ENCODE measurements around the gene MTERF4.

MTERF4 gene

GRCh38 chr2:241133436-241133820 is 31.3 kb upstream of the MTERF4 start:
- no peak for DNase-seq (ENCODE audit: low read depth)

- DNase-seq (ENCODE audit: low read depth): no peak
Measured at GRCh38 chr2:241132538-241133435, 30.7 kb upstream of the MTERF4 start.

GRCh38 chr2:241131531-241131930 is 29.4 kb upstream of the MTERF4 start:
- DNase-seq (ENCODE audit: low read depth): no peak

DNA sequence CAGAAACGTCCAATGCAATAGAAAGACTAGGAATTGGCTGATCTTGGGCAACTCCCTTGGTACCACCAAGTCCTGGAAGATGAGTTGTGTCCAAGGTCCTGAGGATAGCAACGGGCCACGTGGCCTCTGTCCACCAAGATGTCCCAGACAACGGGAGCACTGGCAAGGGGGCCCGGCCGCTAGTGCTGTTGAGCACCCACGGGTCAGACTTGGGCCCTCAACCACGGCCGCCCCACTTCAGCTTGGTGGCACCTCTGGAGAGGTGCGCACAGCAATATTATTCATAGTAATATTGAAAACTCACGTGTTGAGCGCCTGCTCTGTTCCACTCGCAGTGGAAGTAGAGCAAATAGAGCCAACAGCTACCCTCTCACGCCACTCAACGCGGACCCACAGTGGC is 28.2 kb upstream of the MTERF4 start:
- DNase-seq (ENCODE audit: low read depth): no peak

- no peak for DNase-seq (ENCODE audit: low read depth)
Measured at GRCh38 chr2:241129086-241129871, 27.2 kb upstream of the MTERF4 start.

GRCh38 chr2:241128266-241128665 is 26.2 kb upstream of the MTERF4 start:
- no peak for DNase-seq (ENCODE audit: low read depth)

DNA sequence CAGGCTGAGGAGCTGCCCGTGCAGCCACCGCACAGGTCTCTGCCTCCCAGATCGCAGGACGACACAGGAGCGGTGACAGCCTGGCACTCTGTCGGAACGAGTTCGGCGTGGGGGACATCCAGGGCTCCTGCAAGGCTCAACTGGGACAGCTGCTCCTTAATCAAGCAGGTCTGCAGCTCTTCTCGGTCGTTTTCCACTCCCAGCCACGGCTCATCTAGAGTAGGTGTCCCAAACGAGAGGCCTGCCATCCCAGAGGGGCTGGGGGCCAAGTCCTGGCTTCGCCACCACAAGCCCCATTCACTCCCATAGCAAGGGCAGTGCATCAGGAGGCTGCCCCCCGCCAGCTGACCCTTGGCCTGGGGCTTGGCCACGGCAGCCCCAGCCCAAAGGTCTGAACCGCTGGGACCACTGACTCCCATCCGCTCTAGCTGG is 24.7 kb upstream of the MTERF4 start:
- DNase-seq (ENCODE audit: low read depth): no peak

GRCh38 chr2:241126201-241126611 is 24.1 kb upstream of the MTERF4 start:
- no peak for DNase-seq (ENCODE audit: low read depth)

DNA sequence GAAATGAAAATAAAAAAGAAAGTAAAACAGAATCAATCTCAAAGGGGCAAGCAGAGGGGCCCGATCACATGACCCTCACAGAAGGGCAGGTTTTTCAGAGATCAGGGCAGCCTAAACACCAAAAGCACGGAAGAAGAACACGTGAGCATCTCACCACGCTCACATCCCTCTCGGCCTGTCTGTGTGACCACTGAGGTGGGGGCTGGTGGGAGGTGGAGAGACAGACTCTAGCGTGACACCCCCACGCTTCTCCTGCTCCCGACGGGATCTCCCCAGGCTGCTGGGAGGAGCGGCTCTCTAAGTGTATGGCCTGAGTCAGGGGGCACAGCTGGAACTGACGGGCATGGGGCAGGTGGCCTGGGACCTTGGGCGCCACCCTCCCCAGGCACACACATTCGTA is 23.5 kb upstream of the MTERF4 start:
- DNase-seq (ENCODE audit: low read depth): no peak

DNA sequence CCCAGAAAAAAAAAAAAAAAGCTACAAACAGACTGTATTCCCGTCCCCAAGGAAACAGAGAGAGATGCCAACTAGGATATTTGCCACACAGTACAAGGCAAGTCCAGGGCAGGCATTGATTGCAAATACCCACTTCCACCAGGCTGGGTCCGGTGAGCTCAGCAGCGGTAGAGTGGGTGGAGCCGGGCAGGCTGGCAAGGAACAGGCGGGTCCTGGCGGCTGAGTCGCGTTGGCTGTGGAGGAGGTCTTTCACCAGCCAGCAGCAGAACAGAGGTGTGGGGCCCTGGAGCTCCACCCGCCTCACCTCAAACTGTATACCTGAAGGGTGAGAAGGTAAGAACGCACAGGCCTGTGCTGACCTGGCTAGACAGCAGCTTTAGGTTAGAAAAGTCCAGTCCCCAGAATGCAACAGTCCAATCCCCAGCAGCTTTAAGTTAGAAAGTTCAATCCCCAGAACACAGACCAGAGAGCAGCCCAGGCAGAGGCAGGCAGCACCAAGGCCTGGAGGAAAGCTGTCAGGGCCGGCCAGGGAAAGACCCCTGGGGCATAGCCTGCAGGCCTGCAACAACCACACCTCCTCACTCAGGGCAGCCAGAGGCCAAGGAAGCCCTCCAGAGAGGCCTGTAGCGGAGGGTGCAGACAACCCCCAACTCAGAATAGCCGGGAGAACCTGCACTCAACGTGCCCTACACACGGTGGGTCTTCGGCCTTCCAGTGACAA is 21.9 kb upstream of the MTERF4 start:
- no peak for DNase-seq (ENCODE audit: low read depth)

DNA sequence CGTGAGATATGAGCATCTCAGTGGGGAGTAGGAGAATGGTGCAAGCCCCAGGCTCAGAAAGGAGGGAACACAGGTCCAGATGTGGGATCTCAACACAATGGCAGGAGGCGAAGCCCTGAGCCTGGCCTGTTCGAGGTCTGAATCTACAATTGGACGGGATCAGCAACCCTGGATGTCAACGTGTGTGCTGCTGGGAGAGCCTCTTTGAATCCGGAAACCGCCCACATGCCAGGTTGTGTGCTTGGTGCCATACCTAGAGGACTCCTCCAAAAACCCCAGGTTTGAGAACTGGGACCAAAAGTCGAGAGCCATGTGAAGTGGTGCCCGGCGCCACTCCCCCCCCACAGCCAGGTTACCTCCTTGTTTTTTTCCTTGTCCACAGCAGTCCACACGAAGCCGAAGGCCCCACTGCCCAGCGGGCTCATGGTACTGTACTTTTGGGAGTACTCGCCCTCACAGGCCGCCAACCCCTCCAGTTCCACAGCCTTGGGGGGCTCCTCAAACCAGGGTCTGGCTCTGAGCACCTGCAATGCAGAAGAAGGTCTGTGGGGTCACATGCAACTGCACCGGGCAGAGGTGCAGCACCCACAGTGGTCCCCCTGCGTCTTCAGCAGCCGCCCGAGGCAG is 20.4 kb upstream of the MTERF4 start:
- DNase-seq (ENCODE audit: low read depth): no peak

GRCh38 chr2:241121008-241121407 is 18.9 kb upstream of the MTERF4 start:
- no peak for DNase-seq (ENCODE audit: low read depth)

GRCh38 chr2:241120440-241120839 is 18.4 kb upstream of the MTERF4 start:
- DNase-seq (ENCODE audit: low read depth): no peak

GRCh38 chr2:241118737-241119505 is 16.8 kb upstream of the MTERF4 start:
- no peak for DNase-seq (ENCODE audit: low read depth)

DNA sequence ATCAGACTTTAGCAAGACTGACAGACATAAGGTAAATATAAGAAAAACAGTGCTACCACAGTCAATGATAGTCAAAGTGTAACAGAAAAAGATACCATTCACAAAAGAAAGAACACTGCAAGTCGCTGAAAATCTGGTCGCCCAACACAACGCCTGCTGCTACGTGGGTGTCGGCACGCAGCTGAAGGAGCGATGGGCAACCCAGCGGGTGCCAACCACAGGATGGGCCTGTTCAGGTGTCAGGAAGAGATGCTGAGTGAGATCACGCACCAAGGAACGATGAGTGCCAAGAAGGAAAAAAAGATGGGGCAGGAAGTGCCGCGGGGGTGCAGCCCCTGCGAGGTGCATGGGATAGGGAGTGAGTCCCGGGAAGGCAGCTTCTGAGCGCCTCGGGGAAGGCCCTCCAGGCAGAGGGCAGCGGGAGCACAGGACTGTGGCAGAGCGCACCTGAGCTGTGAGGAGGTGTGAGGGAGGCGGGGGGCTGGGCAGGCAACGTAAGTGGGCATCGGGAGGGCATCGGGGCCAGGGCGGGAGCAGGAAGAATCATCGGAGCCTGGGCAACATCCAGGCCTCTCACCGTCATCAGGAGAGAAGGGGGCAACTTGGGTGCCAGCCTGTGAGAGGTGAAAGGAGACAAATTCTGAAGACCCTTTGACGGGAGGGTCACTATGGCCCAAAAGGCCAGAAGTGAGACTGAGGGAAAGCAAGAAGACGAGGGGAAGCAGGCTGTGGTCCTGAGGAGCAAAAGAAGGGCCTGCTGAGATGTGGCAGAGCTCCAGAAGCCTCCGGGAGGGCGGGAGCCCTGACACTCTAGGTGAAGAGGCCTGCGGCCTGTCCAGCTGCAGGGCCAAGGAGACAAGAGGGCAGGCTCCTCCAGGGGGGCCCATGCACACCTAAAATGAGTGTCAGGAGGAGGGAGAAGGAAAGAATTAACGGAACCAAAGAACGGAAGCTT is 14.8 kb upstream of the MTERF4 start:
- no peak for DNase-seq (ENCODE audit: low read depth)

GRCh38 chr2:241115361-241115760 is 13.3 kb upstream of the MTERF4 start:
- DNase-seq (ENCODE audit: low read depth): no peak

- DNase-seq (ENCODE audit: low read depth): no peak
Measured at GRCh38 chr2:241114836-241115235, 12.7 kb upstream of the MTERF4 start.

DNA sequence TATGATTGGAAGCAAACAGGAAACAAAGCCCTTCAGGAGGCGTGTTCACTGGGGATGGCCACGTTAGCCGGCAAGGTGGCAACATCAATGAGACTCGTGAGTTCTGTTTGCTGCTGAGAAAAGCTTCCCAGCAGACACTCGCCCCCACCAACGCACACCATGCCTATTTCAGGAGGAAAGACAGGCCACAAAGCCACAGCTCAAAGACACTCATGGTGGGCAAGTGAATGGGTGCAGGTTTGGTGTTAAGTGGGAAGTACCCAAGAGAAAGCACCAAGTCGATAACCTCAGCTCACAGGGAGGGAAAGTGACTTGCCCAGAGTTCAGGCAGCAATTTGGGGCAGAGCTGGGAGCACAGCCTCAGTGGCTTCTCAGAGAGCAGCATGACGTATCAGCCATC is 10.5 kb upstream of the MTERF4 start:
- DNase-seq (ENCODE audit: low read depth): no peak

DNA sequence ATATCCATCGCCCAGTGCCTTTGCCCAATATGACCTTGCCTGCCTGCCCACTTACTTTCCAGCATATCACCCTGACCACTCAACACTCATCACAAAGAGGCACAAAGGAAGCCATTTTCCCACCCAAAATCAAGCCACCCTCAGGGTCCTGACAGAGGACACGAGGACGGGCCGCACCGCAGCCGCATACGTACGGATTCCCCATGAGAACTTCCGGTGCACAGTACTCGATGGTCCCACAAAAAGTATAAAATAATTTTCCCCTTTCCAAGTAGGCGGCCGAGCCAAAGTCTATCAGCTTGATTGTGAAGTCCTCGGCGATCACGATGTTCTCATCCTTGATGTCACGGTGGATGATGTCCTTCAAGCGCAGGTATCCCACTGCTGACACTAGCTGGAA is 10.0 kb upstream of the MTERF4 start:
- no peak for DNase-seq (ENCODE audit: low read depth)

DNA sequence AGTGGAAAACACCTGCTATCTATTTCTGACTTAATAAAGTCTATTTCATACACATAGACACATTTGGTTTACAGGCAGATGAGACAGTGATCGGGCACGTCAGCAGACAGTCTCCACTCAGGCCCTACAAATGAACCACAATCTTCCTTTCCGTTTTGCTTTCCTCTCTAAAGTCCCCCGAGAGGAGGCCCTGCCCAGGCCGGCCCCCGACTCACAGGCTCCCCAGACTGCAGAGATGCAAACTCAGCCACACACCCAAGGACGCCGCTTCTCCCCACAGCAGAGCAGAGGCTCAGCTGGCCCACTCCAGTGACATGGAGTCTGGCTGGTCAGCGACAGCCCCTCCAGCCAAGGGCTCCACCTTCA is 9.3 kb upstream of the MTERF4 start:
- DNase-seq (ENCODE audit: low read depth): no peak
